Activated T-cell treated with anti-CD3 and anti-CD28 coated beads, Interleukin-2, amount 50 U/mL, for 72 hours (primary cell): ENCODE results near the gene MDC1. TPM values are rescaled to one million over a fixed set of nuclear protein-coding genes. Genes with fewer than 3 reads are reported as not detected.

Experiments used
- ATAC-seq, 2 donors: fragments of 150-1000 bp; cut with Tn5 transposase; replicated peaks in 1 of 2; 2 replicates each; pipeline ENCODE4 v1.10.0; 2021; ENCODE audit warnings: moderate library complexity in 2 of 2, mild to moderate bottlenecking in 1 of 2
- DNase-seq, 2 donors: peaks; one replicate each; pipeline ENCODE4 v3.0.0; 2021 to 2022; ENCODE audit warnings: mixed read lengths in 1 of 2
- H3K27ac Mint-ChIP-seq: one replicate; pipeline ENCODE4 v1.8.0; 2022; ENCODE audit warnings: mild to moderate bottlenecking, moderate library complexity, mixed read lengths
- H3K27me3 Mint-ChIP-seq: one replicate; pipeline ENCODE4 v1.8.0; 2022; ENCODE audit warnings: low read depth, mixed read lengths
- H3K36me3 Mint-ChIP-seq, 2 donors: one replicate each; pipeline ENCODE4 v1.8.0; 2022; ENCODE audit warnings: mixed read lengths in 2 of 2, mild to moderate bottlenecking in 1 of 2; ENCODE audit not compliant: insufficient read depth in 2 of 2
- H3K4me1 Mint-ChIP-seq: one replicate; pipeline ENCODE4 v1.8.0; 2022; ENCODE audit warnings: low read depth, mixed read lengths
- H3K4me3 Mint-ChIP-seq, 2 donors: one replicate each; pipeline ENCODE4 v1.8.0; 2022; ENCODE audit warnings: mild to moderate bottlenecking in 2 of 2, mixed read lengths in 2 of 2, moderate library complexity in 2 of 2
- H3K9me3 Mint-ChIP-seq, 2 donors: one replicate each; pipeline ENCODE4 v1.8.0; 2022; ENCODE audit warnings: mixed read lengths in 2 of 2
- total RNA-seq, 2 donors: library from RNA; stranded (reverse); gene quantifications; one replicate each; pipeline ENCODE4 v1.2.3, GENCODE V29; 2022

MDC1 gene
- total RNA-seq, 2 donors from 2014 or later: 102 to 127 TPM

- no peaks in the 10 kb centered on the region for H3K9me3 Mint-ChIP-seq
- DNase-seq: peak; percentile 97 to 99
- peaks cover 80% of the 10 kb centered on the region for H3K4me1 Mint-ChIP-seq
- peak within 1 kb of the TSS; percentile 97 to 98 for H3K4me3 Mint-ChIP-seq
- peaks cover 36 to 56% of the 10 kb centered on the region in 2 donors for H3K36me3 Mint-ChIP-seq
- peak; percentile 70 to 76 for ATAC-seq
- peak within 1 kb of the TSS; percentile 98 for H3K27ac Mint-ChIP-seq
- H3K27me3 Mint-ChIP-seq: no peaks in the 10 kb centered on the region
Observed at GRCh38 chr6:30742316-30743098, 25.4 kb upstream of the MDC1 start, which contains the start of gene FLOT1. TSS of gene FLOT1 (minus strand) at chr6:30742687. CDS start at chr6:30742189, 498 bp downstream.

- peaks cover 40 to 62% of the 10 kb centered on the region in 2 donors for H3K36me3 Mint-ChIP-seq
- peak overlapping the region; percentile 96 for H3K27ac Mint-ChIP-seq
- ATAC-seq (no peak), DNase-seq (peak in 1 of 2 donors; percentile 21)
- H3K4me1 Mint-ChIP-seq: peaks cover 80% of the 10 kb centered on the region
- peak overlapping the region; percentile 97 to 98 for H3K4me3 Mint-ChIP-seq
- H3K9me3 Mint-ChIP-seq: no peaks in the 10 kb centered on the region
- H3K27me3 Mint-ChIP-seq: no peaks in the 10 kb centered on the region
Observed at GRCh38 chr6:30741789-30742315, 24.8 kb upstream of the MDC1 start.

GRCh38 chr6:30741063-30741779 lies 24.1 kb upstream of the MDC1 start:
- Mint-ChIP-seq H3K9me3 (no peaks in the 10 kb centered on the region), H3K27me3 (no peaks in the 10 kb centered on the region), H3K27ac (peak overlapping the region; percentile 96), H3K36me3 (peaks cover 43 to 67% of the 10 kb centered on the region in 2 donors), H3K4me1 (peaks cover 83% of the 10 kb centered on the region), H3K4me3 (peak overlapping the region; percentile 97 to 98)
- no peak for DNase-seq
- ATAC-seq: no peak

GRCh38 chr6:30740540-30740870 lies 23.4 kb upstream of the MDC1 start:
- Mint-ChIP-seq H3K27ac (no peak overlapping the region), H3K4me3 (peak overlapping the region; percentile 97 to 98), H3K36me3 (peaks cover 45 to 72% of the 10 kb centered on the region in 2 donors), H3K9me3 (no peaks in the 10 kb centered on the region), H3K4me1 (peaks cover 84% of the 10 kb centered on the region), H3K27me3 (no peaks in the 10 kb centered on the region)
- ATAC-seq (no peak), DNase-seq (no peak)

GRCh38 chr6:30738532-30738931 lies 21.5 kb upstream of the MDC1 start:
- DNase-seq: no peak
- Mint-ChIP-seq H3K27me3 (no peaks in the 10 kb centered on the region), H3K9me3 (no peaks in the 10 kb centered on the region), H3K36me3 (peaks cover 48 to 73% of the 10 kb centered on the region in 2 donors), H3K27ac (no peak overlapping the region), H3K4me3 (peak overlapping the region; percentile 50 to 53), H3K4me1 (peaks cover 79% of the 10 kb centered on the region)
- no peak for ATAC-seq

GRCh38 chr6:30735668-30736314 lies 18.7 kb upstream of the MDC1 start:
- H3K4me3 Mint-ChIP-seq: peak overlapping the region; percentile 75 to 83
- no peaks in the 10 kb centered on the region for H3K27me3 Mint-ChIP-seq
- no peaks in the 10 kb centered on the region for H3K9me3 Mint-ChIP-seq
- peaks cover 35 to 59% of the 10 kb centered on the region in 2 donors for H3K36me3 Mint-ChIP-seq
- peak overlapping the region; percentile 91 for H3K27ac Mint-ChIP-seq
- H3K4me1 Mint-ChIP-seq: peaks cover 90% of the 10 kb centered on the region
- peak; percentile 24 to 30 for ATAC-seq
- DNase-seq: peak in 1 of 2 donors; percentile 39

- H3K27ac Mint-ChIP-seq: no peak overlapping the region
- ATAC-seq (no peak), DNase-seq (no peak)
- no peaks in the 10 kb centered on the region for H3K9me3 Mint-ChIP-seq
- H3K4me3 Mint-ChIP-seq: peak overlapping the region in 1 of 2 donors; percentile 4
- H3K36me3 Mint-ChIP-seq: peaks cover 21 to 30% of the 10 kb centered on the region in 2 donors
- peaks cover 76% of the 10 kb centered on the region for H3K4me1 Mint-ChIP-seq
- no peaks in the 10 kb centered on the region for H3K27me3 Mint-ChIP-seq
Observed at GRCh38 chr6:30732237-30732943, 15.3 kb upstream of the MDC1 start.

GRCh38 chr6:30730601-30731435 lies 13.7 kb upstream of the MDC1 start:
- H3K27me3 Mint-ChIP-seq: no peaks in the 10 kb centered on the region
- no peaks in the 10 kb centered on the region for H3K9me3 Mint-ChIP-seq
- H3K4me1 Mint-ChIP-seq: peaks cover 60% of the 10 kb centered on the region
- no peak overlapping the region for H3K27ac Mint-ChIP-seq
- H3K4me3 Mint-ChIP-seq: peak overlapping the region; percentile 12 to 46
- H3K36me3 Mint-ChIP-seq: peaks cover 13 to 17% of the 10 kb centered on the region in 2 donors
- ATAC-seq (peak; percentile 76 to 82), DNase-seq (peak; percentile 85 to 88)

- H3K4me1 Mint-ChIP-seq: peaks cover 65% of the 10 kb centered on the region
Observed at GRCh38 chr6:30727920-30728553, 11.0 kb upstream of the MDC1 start.

GRCh38 chr6:30726506-30727413 lies 9.7 kb upstream of the MDC1 start:
- Mint-ChIP-seq H3K4me3 (no peak overlapping the region), H3K27me3 (no peaks in the 10 kb centered on the region), H3K9me3 (no peaks in the 10 kb centered on the region), H3K36me3 (peaks cover 23 to 35% of the 10 kb centered on the region in 2 donors), H3K4me1 (peaks cover 63% of the 10 kb centered on the region), H3K27ac (peak overlapping the region; percentile 93)
- ATAC-seq (no peak), DNase-seq (no peak)

More at GRCh38 chr6:30727920-30728553, 11.0 kb upstream of the MDC1 start:
- ATAC-seq (no peak), DNase-seq (no peak)
- Mint-ChIP-seq H3K4me3 (no peak overlapping the region), H3K36me3 (peaks cover 19 to 27% of the 10 kb centered on the region in 2 donors), H3K9me3 (no peaks in the 10 kb centered on the region), H3K27me3 (no peaks in the 10 kb centered on the region), H3K27ac (peak overlapping the region; percentile 24)
